Fibroblast of lung (primary cell): ENCODE measurements around the gene ABCC5.

Experiments
- EZH2 ChIP-seq: IDR thresholded peaks from 2 replicates; pipeline ENCODE4 v1.5.1; 2012; ENCODE audit warnings: low read length, control low read depth, mild to moderate bottlenecking; ENCODE audit errors: missing control alignments
- TF ChIP-seq, protein P1 (sequence below), 2 donors: IDR thresholded peaks in 1 of 2; conservative IDR thresholded peaks in 1 of 2; 1 replicate in 1 of 2; 2 replicates in 1 of 2; pipeline ENCODE4 v1.5.1; 2011 to 2012; ENCODE audit warnings: low read length in 2 of 2, control low read depth in 1 of 2, inconsistent platforms in 1 of 2, low read depth in 1 of 2, mild to moderate bottlenecking in 1 of 2

DNA sequence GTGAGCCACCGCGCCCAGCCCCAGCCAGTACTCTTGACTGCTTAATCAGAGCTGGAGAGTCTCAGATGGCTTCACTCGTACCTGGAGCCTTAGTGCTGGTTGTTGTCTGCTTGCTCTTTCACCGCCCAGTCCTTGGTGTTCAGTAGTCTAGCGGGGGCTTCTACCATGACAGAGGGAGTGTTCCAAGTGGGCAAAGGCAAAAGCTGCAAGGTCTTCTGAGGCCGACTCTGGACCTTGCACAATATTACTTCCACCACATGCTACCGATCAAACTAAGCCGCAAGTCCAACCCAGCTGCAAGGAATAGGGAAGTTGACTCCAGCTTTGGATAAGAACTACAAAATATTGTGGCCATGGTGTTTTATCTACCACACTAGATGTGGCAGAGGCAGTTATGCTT is 139.6 kb downstream of the ABCC5 start:
- TF ChIP-seq, protein P1, sequence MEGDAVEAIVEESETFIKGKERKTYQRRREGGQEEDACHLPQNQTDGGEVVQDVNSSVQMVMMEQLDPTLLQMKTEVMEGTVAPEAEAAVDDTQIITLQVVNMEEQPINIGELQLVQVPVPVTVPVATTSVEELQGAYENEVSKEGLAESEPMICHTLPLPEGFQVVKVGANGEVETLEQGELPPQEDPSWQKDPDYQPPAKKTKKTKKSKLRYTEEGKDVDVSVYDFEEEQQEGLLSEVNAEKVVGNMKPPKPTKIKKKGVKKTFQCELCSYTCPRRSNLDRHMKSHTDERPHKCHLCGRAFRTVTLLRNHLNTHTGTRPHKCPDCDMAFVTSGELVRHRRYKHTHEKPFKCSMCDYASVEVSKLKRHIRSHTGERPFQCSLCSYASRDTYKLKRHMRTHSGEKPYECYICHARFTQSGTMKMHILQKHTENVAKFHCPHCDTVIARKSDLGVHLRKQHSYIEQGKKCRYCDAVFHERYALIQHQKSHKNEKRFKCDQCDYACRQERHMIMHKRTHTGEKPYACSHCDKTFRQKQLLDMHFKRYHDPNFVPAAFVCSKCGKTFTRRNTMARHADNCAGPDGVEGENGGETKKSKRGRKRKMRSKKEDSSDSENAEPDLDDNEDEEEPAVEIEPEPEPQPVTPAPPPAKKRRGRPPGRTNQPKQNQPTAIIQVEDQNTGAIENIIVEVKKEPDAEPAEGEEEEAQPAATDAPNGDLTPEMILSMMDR (conservative IDR thresholded peaks at IDR 0.05 in 1 of 2, IDR thresholded peaks at IDR 0.05 in 1 of 2; ENCODE audit: low read depth in 1 of 2, low read length in 2 of 2) = no peak
- no peak for TF ChIP-seq EZH2
